ENCODE data around the gene RAPGEFL1.
"Not testable (repeated sequence)": the region's sequence is repeated elsewhere in the genome, so short reads cannot be mapped to it uniquely, and the experiment has no call there.

Gene RAPGEFL1

DNA sequence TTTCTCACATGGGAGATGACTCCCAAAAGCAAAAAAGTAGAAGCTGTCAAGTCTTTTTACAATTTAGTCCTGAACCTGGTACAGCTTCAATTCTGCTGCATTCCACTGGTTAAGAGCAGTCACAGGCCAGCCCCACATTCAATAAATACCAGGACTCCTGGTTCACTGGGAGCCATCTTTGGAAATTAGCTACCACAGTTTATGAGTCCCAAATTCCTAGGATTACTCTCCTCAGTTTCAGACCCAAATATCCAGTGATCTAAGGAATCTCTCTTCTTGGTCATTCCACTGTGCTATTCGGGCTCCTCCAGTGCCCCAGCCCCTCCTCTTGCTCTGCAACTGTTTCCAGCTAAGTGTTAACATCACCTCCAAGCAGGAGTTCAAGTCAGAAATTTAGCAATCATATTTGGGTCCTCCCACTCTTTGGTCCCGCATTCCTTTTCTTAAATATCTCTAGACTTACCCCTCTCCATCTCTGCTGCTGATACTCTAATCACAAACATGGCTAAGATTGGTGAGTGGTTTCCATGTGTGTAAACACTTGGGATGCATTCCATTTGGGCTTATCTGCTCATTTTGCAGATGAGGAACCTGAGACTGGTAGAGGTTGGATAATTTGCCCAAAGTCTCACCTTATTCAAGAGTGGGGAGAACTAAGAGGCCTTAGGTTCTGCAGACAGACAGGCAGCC, 32.3 kb downstream of the RAPGEFL1 start:
- no peak for TF ChIP-seq POLR2A (IDR thresholded peaks at IDR 0.05; ENCODE audit: low read length)
- TF ChIP-seq GATA1 (IDR thresholded peaks at IDR 0.05; ENCODE audit: low read depth, low read length): no peak
- no peak for DNase-seq

DNA sequence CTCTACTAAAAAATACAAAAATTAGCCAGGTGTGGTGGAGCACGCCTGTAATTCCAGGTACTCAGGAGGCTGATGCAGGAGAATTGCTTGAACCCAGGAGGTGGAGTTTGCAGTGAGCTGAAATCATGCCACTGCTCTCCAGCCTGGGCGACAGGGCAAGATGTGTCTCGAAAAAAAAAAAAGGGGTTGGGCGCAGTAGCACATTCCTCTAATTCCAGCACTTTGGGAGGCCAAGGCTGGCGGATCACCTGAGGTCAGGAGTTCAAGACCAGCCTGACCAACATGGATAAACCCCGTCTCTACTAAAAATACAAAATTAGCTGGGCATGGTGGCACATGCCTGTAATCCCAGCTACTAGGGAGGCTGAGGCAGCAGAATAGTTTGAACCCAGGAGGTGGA, 36.6 kb downstream of the RAPGEFL1 start:
- not testable (repeated sequence) for DNase-seq

DNA sequence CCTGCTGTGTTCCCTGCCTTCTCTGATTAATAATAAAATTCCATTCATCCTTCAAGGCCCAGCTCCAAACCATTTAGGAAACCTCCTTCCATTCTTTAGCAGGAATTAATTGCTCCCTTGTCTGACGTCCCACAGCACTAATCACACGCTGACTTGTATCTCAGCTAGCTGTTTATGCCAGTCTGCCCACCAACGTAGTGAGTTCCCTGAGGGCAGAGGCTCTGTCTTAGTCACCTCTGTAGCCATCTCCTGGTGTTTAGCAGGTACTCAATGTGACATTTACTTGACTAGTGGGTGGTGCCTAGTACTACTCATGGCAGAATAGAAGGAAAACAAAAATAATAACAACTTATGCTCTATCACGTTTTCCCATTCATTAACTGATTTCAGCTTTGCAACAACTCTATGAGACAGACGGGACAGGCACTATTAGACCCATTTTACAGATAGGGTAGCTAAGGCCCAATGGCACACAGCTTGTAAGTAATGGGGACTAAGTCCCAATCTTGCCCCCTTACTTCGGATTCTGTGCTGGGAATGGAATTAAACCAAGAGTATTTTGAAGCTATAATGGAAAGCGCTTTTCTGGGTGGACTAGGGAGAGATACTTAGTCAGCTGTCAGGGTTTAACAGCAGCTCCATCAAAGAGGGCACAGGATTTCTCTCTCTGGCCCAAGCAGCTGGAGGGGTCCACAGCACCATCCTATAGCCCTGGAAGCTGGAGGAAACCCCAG, 40.9 kb downstream of the RAPGEFL1 start:
- no peak for TF ChIP-seq GATA1 (IDR thresholded peaks at IDR 0.05; ENCODE audit: low read depth, low read length)
- no peak for TF ChIP-seq POLR2A (IDR thresholded peaks at IDR 0.05; ENCODE audit: low read length)
- no peak for DNase-seq

DNA sequence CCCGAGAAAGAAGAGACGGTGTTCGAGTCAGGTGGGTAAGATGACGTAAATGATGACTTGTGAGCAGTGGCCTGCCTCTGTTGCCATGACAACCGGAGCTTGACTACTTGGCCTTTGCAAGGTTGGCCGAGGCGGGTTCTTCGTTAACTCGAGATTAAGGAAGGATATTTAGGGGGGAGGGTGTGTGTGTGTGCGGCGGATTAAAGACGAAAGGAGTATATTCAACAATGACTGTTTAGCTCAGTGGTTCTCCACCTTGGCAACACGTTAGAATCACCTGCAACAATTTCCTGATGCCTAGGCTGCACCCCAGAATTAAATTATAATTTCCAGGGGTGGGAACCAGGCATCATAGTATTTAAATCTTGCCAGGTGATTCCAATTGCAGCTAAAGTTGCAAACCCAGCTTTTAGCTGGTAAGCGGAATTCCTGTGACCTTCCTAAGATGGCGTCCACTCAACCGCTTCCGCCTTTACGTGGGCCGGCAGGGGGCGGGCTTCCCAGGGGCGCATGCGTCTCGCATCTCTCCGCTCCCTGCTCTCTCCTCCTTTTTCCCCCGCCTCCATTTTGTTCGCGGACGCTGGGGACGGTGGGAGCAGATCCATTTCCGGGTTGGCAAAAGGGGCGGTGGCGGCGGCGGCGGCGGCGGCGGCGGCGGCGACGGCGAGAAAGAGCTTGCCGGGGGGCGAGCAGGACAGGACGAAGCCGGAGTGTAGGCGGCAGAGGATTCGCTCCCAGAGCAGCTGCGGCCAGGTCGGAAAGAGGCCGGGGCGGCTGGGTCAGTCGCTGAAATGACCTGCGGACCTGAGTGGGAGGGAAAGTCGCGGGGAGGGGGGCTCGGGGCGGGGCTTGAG, 41.7 kb downstream of the RAPGEFL1 start, which contains the start of gene WIPF2:
Gene WIPF2 (plus strand): TSS at position 565 of the 854 bp plus-strand sequence. CDS start 37,156 bp downstream, outside the sequence.
- TF ChIP-seq POLR2A (IDR thresholded peaks at IDR 0.05; ENCODE audit: low read length) (peak; percentile 50), GATA1 (IDR thresholded peaks at IDR 0.05; ENCODE audit: low read depth, low read length) (no peak)
- DNase-seq: peak; percentile 98 to 99

DNA sequence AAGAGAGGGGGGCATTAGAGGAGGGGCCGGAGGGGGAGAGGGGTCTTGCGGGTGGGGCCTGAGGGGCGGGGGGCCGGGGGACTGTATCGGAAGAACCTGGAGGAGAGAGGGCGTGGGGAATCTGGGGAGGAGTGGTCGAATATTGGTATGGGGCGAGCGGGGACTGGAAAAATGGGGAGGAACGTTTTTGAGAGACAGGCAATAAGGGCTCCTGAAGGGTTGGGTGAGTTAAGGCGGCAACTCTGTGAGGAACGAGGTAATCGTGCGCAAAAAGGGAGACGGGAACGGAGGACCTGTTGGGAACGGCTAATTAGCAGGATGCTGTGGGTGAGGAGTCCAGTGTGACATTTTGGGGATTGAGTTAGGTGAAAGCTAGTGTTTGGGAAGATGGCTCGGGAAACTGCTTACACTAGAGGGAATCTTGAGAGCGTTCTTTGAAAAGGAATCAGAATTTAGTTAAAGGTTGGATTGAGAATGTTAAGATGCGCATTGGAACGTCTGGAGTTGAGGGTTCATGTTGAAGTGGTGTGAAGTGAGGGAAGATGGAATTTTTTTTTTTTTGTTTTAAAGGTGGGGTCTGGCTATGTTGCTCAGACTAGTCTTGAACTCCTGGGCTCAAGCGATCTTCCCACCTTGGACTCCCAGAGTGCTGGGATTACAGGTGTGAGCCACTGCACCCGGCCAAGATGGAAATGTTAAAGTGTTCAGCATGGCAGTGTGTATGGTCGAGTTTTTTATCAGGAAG, 42.5 kb downstream of the RAPGEFL1 start:
- peak in 1 of 2 experiments; percentile 82 for DNase-seq
- TF ChIP-seq GATA1 (IDR thresholded peaks at IDR 0.05; ENCODE audit: low read depth, low read length) (no peak), POLR2A (IDR thresholded peaks at IDR 0.05; ENCODE audit: low read length) (peak; percentile 10)

DNA sequence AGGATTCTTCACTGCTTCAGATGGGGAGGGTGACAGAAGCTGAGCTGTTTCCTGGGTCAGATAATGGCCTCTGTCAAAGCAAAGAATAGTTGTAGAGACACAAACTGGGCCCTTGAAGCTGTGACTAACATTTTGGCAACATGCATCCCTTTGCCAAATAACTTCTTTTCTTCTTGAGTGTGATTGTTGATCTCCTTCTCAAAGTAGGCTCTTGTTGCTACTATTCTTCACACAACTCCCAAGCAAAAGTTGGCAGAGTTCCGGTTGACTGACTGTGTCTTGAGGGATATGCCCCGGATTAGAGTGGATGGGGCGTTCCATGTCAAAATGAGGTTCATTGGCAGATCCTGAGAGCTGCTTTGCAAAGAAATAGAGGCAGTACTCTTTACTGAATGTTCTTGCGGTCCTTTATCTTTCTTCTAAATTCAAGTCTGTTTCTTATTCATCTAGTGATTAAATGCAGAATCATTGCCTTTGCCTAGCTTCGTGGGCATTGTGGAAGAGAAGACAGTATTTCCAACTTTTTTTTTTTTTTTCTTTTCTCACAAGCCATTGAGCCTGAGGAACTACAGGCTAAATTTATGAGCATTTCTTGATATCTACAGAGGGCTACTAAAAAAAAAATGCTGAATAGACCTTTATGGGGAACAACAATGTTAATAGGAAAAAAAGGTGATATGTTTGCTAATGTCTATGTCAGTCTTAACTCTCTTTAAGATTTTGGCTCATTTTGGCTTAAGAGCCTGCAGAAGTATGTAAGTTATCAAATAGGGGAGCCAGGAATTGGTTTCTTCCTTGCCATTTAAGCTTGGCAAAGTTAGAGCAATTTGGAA, 47.7 kb downstream of the RAPGEFL1 start:
- peak in 1 of 2 experiments; percentile 18 for DNase-seq
- TF ChIP-seq POLR2A (IDR thresholded peaks at IDR 0.05; ENCODE audit: low read length) (no peak), GATA1 (IDR thresholded peaks at IDR 0.05; ENCODE audit: low read depth, low read length) (no peak)

DNA sequence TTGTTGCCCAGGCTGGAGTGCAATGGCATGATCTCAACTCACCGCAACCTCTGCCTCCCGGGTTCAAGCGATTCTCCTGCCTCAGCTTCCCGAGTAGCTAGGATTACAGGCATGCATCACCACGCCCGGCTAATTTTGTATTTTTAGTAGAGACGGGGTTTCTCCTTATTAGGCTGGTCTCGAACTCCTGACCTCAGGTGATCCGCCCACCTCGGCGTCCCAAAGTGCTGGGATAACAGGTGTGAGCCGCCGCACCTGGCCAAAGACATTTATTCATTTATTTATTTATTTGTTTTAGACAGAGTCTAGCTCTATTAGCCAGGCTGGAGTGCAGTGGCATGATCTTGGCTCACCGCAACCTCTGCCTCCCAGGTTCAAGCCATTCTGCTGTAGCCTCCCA, 51.9 kb downstream of the RAPGEFL1 start:
- not testable (repeated sequence) for DNase-seq

DNA sequence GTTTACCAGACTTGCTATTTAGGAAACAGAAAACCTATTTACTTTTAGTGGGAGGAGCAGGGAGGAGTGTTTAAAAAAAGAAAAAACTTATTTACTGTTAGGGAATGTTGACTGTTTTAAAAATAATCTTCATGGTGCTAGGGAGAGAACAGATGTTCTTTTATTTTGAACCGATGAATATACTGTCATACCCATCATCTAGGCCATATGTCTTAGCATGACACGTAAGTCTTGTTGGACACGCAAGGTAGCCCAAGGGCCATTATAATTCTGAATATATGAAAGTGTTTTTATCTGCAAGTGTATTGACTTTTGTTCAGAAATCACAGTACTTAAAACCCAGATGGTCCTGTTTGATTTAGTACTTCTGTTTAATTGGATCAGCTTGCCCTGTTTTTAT, 53.4 kb downstream of the RAPGEFL1 start:
- TF ChIP-seq GATA1 (IDR thresholded peaks at IDR 0.05; ENCODE audit: low read depth, low read length) (no peak), POLR2A (IDR thresholded peaks at IDR 0.05; ENCODE audit: low read length) (no peak)
- DNase-seq: no peak

DNA sequence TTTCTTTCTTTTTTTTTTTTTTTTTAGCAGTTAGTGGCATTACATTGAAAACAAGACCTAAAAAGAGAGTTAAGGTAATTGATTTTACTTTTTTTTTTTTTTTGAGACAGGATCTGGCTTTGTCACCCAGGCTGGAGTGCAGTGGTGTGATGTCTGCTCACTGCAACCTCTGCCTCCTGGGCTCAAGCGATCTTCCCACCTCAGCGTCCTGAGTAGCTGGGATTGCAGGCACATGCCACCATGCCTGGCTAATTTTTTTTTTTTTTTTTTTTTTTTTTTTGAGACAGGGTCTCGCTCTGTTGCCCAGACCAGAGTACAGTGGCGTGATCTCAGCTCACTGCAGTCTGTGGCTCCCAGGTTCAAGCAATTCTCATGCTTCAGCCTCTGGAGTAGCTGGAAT, 54.7 kb downstream of the RAPGEFL1 start:
- not testable (repeated sequence) for DNase-seq

DNA sequence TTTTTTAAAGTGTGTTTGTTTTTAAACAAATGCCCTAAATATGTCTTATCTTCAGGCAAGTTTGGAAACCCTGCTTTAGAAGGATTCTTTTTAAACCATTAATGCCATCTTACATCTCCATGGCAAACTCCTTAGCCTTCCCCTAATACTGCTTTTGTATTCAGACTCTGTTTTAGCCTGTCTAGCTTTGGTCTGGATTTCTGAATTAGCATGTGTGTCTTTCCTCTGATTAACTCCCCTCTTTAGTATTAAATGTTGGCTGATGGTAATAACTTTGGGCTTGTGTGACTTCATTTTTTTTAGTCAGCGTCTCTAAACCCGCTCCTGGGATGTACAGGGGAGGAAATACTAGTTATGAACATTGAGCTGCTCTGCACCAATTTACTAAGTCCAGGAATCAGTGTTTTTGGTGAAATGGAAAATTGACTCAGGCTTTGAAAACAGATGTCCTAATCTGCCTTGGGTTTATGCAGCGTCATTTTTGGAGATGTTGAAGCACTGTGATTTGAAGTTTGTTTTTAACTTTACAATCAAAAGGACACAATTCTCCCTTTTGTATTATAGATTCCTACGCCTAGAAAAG, 64.1 kb downstream of the RAPGEFL1 start:
- no peak for DNase-seq
- TF ChIP-seq POLR2A (IDR thresholded peaks at IDR 0.05; ENCODE audit: low read length) (no peak), GATA1 (IDR thresholded peaks at IDR 0.05; ENCODE audit: low read depth, low read length) (no peak)

DNA sequence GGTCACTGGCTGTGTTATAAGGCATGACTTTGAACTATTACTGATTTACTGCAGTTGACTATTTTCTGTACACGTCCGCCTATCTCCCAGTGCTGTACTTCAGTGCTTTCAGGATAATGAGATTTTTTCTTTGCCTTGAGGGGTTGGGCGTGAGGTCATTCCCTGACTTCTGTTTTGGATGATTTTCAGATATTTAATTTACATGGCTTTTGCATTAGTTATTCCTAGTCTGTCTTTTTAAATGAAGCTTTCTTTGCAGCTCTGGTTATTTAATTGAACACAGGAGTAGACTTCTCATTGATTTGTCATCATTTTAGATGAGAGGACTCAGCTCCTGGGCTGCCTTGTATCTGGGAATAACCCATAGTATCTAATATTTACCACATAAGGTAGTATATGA, 65.5 kb downstream of the RAPGEFL1 start:
- DNase-seq: no peak
- TF ChIP-seq POLR2A (IDR thresholded peaks at IDR 0.05; ENCODE audit: low read length) (no peak), GATA1 (IDR thresholded peaks at IDR 0.05; ENCODE audit: low read depth, low read length) (no peak)

DNA sequence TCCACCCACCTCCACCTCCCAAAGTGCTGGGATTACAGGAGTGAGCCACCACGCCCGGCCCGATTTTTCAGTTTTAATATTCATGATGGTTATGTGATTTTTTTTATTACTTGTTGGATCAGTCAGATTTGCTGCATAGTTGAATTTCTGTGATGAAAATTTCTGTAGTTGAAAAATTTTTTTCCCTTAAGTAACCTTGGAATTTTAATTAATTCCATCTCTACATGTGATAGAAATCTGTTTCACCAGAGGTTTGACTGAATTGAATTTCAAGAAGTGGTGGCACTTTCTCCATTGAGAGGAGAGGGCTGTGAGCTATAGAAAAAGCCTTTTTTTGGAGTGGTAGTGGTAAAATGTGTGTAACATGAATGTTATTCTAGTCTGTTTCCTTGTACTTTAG, 66.5 kb downstream of the RAPGEFL1 start:
- DNase-seq: no peak
- no peak for TF ChIP-seq GATA1 (IDR thresholded peaks at IDR 0.05; ENCODE audit: low read depth, low read length)
- no peak for TF ChIP-seq POLR2A (IDR thresholded peaks at IDR 0.05; ENCODE audit: low read length)

DNA sequence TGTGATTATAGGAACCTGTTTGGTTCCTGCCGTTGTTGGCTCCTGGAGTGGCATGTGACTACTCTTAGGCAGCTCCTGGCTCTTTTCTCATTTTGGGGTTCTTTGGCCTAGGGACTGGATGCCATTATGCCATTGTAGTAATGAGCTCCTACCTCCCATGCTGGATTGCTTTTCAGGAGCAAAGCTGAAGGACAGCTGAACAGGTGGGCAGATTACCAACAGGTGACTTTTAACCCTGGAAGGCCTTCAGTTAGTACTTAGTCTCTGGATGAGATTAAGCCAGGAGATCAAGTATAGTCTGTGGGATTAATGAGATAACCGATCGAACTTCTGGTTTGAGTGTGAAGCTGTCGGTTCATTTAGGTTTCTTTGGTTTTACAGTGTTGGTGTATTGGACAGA, 67.0 kb downstream of the RAPGEFL1 start:
- no peak for TF ChIP-seq GATA1 (IDR thresholded peaks at IDR 0.05; ENCODE audit: low read depth, low read length)
- no peak for TF ChIP-seq POLR2A (IDR thresholded peaks at IDR 0.05; ENCODE audit: low read length)
- DNase-seq: no peak

Data from erythroblast (primary cell).